K562 (cell line): ENCODE data around the gene ERLIN1. TPM values are rescaled to one million over a fixed set of nuclear protein-coding genes. Genes with fewer than 3 reads are reported as not detected.

Experiments used
- ATAC-seq: fragments of 200-7000 bp; cut with Tn5 transposase; 3 replicates; pipeline ENCODE4 v1.9.1; 2020; ENCODE audit warnings: moderate library complexity
- BruUV-seq: library from RNA; stranded (reverse); fragments of 400-500 nt; replicated peaks from 2 replicates; lab custom pipeline; 2021; lab: Mats Ljungman, UMichigan
- CTCF ChIA-PET: fragments of 300-600 bp; formaldehyde crosslinking; extraction: SDS; loops from one replicate; lab custom pipeline; 2021; ENCODE audit warnings: low intra/inter-chr PET ratio; lab: Yijun Ruan, JAX
- POLR2A ChIA-PET: fragments of 300-600, 350-650 bp; sonication (Branson Sonifier 250); formaldehyde crosslinking; extraction: SDS; loops from one replicate; lab custom pipeline; 2021; ENCODE audit warnings: antibody characterized with exemption, inconsistent platforms; lab: Yijun Ruan, JAX
- DNase-seq, 4 experiments: peaks; one replicate each; pipeline versions ENCODE4 v3.0.0 to v3.0.0-alpha.2; 2011 to 2018; ENCODE audit warnings: low spot score in 3 of 4, mixed read lengths in 3 of 4; ENCODE audit errors: extremely low read depth in 1 of 4
- FAIRE-seq: peaks from 2 replicates; lab custom pipeline; 2011; peaks lifted over from hg19 to GRCh38; lab: Jason Lieb, UNC
- H2AFZ ChIP-seq: 2 replicates; pipeline ENCODE4 v1.6.0; 2011; ENCODE audit warnings: low read depth, low read length, control low read depth, inconsistent platforms
- H3K27ac ChIP-seq: fragments of 200-600 bp; 3 replicates; pipeline ENCODE4 v1.8.0; 2011; ENCODE audit warnings: low read depth, mild to moderate bottlenecking, control low read depth, inconsistent platforms, low read length, moderate library complexity, mixed read lengths; ENCODE audit errors: extremely low read depth
- H3K27me3 ChIP-seq, 2 experiments: fragments of 300-600 bp in 1 of 2; 2 replicates in 1 of 2; 3 replicates in 1 of 2; pipeline versions ENCODE4 v1.6.0 to v1.8.0; 2011; ENCODE audit warnings: inconsistent platforms in 2 of 2, low read length in 2 of 2, mild to moderate bottlenecking in 1 of 2, mixed read lengths in 1 of 2, moderate library complexity in 1 of 2; ENCODE audit not compliant: control insufficient read depth in 2 of 2, insufficient read depth in 2 of 2
- H3K36me3 ChIP-seq: fragments of 300-600 bp; 3 replicates; pipeline ENCODE4 v1.8.0; 2011; ENCODE audit warnings: mild to moderate bottlenecking, low read length, inconsistent platforms; ENCODE audit not compliant: control insufficient read depth, insufficient read depth
- H3K4me1 ChIP-seq, 2 experiments: fragments of 200-600 bp in 1 of 2; replicated peaks in 1 of 2; 2 replicates in 1 of 2; 3 replicates in 1 of 2; pipeline versions ENCODE4 v1.5.1 to v1.8.0; 2011; ENCODE audit warnings: inconsistent platforms in 2 of 2, low read length in 2 of 2, mild to moderate bottlenecking in 1 of 2, mixed read lengths in 1 of 2, moderate library complexity in 1 of 2; ENCODE audit not compliant: control insufficient read depth in 2 of 2, insufficient read depth in 2 of 2
- H3K4me2 ChIP-seq: 2 replicates; pipeline ENCODE4 v1.6.1; 2011; ENCODE audit warnings: low read length, control low read depth, inconsistent platforms, mixed read lengths; ENCODE audit not compliant: insufficient read depth
- H3K4me3 ChIP-seq: fragments of 200-600 bp; sonication (generic), shearing (Covaris generic); 2 replicates; pipeline ENCODE4 v1.5.1; 2016; ENCODE audit warnings: control low read depth, inconsistent platforms
- H3K79me2 ChIP-seq: fragments of 200-600 bp; 3 replicates; pipeline ENCODE4 v1.8.0; 2011; ENCODE audit warnings: low read length, inconsistent platforms; ENCODE audit not compliant: control insufficient read depth, insufficient read depth
- H3K9ac ChIP-seq, 2 experiments: 2 replicates each; pipeline versions ENCODE4 v1.6.0 to v1.6.1; 2011; ENCODE audit warnings: low read depth in 2 of 2, low read length in 2 of 2, control low read depth in 1 of 2, inconsistent platforms in 1 of 2, mild to moderate bottlenecking in 1 of 2, mixed read lengths in 1 of 2; ENCODE audit not compliant: insufficient read depth in 1 of 2
- H3K9me1 ChIP-seq: one replicate; pipeline ENCODE4 v1.6.0; 2011; ENCODE audit warnings: inconsistent platforms, mild to moderate bottlenecking, low read length, moderate library complexity; ENCODE audit not compliant: control insufficient read depth, insufficient read depth
- H3K9me3 ChIP-seq: replicated peaks from 2 replicates; pipeline ENCODE4 v1.5.1; 2011; ENCODE audit warnings: low read depth, low read length, inconsistent platforms; ENCODE audit not compliant: control insufficient read depth, insufficient read depth
- H4K20me1 ChIP-seq: replicated peaks from 2 replicates; pipeline ENCODE4 v1.6.1; 2011; ENCODE audit warnings: low read length, inconsistent platforms, mixed read lengths; ENCODE audit not compliant: control insufficient read depth, insufficient read depth
- CTBP1 ChIP-seq: fragments of 450-650 bp; IDR thresholded peaks from 2 replicates; pipeline ENCODE4 v1.6.1; 2016; ENCODE audit warnings: borderline replicate concordance
- KLF6 ChIP-seq: fragments of 250-450 bp; sonication (Bioruptor Pico); IDR thresholded peaks from 2 replicates; pipeline ENCODE4 v1.4.0; 2020; ENCODE audit warnings: mild to moderate bottlenecking, moderate library complexity, borderline replicate concordance
- MYBL2 ChIP-seq, 2 experiments: fragments of 450-650 bp in 1 of 2; sonication (generic) in 1 of 2; formaldehyde crosslinking in 1 of 2; IDR thresholded peaks; 2 replicates each; pipeline versions ENCODE4 v1.6.1 to v1.8.1; 2017 to 2022; ENCODE audit warnings: borderline replicate concordance in 1 of 2, inconsistent platforms in 1 of 2, low read depth in 1 of 2, mild to moderate bottlenecking in 1 of 2, missing genetic modification reagents in 1 of 2, moderate library complexity in 1 of 2
- NCOR1 ChIP-seq: fragments of 450-650 bp; IDR thresholded peaks from 2 replicates; pipeline ENCODE4 v1.6.1; 2016; ENCODE audit warnings: mild to moderate bottlenecking, moderate library complexity
- SRSF3 ChIP-seq: fragments of 200-400 bp; formaldehyde crosslinking; IDR thresholded peaks from 2 replicates; pipeline ENCODE4 v1.6.1; 2016; ENCODE audit warnings: mild to moderate bottlenecking, low read length, moderate library complexity; ENCODE audit not compliant: insufficient read depth
- ZNF143 ChIP-seq: sonication (generic); formaldehyde crosslinking; IDR thresholded peaks from 2 replicates; pipeline ENCODE4 v1.9.0; 2022; ENCODE audit warnings: mild to moderate bottlenecking, missing genetic modification reagents
- WGBS: fragments of 100-300 bp; shearing (Covaris generic); methylation state at CpG from one replicate; pipeline ENCODE4 v1.1.6; 2016; ENCODE audit warnings: low coverage, mixed read lengths; ENCODE audit not compliant: insufficient coverage; ENCODE audit errors: missing lambda C conversion rate; 5-methylcytosine and 5-hydroxymethylcytosine counted together
- in situ Hi-C: fragments of 300-500 bp; cut with MboI; formaldehyde crosslinking; loops from 4 replicates; pipeline ENCODE4 v1.15.0; 2018; ENCODE audit warnings: inconsistent platforms, mixed read lengths
- intact Hi-C: fragments of 100-400 bp; cut with micrococcal nuclease; formaldehyde crosslinking; loops from 2 replicates; pipeline ENCODE4 v1.14.2; 2022
- polyA plus RNA-seq, 8 experiments: library from polyadenylated mRNA; depleted of rRNA in 4 of 8; stranded (reverse) in 5 of 8; unstranded in 3 of 8; fragments of >200 nt; fragmentation: Nextera tagmentation in 2 of 8; fragmentation: Illumina TruSeq in 1 of 8; extraction: Ambion mirVana in 2 of 8; extraction: Trizol in 1 of 8; gene quantifications; 2 replicates each; pipeline versions ENCODE4 v1.2.1 to v1.2.3, GENCODE V29; 2011 to 2014; ENCODE audit warnings: inconsistent platforms in 1 of 8, missing spikeins in 1 of 8
- total RNA-seq, 7 experiments: library from RNA; depleted of rRNA in 6 of 7; stranded (reverse); fragments of >200 nt in 6 of 7; fragmentation: Illumina TruSeq in 2 of 7; extraction: Trizol in 2 of 7; gene quantifications; 2 replicates each; pipeline versions ENCODE4 v1.2.1 to v1.2.3, GENCODE V29; 2011 to 2021; ENCODE audit warnings: low replicate concordance in 1 of 7
- TF ChIP-seq, protein P1 (sequence below), 2 experiments: fragments of 450-650 bp; IDR thresholded peaks; 2 replicates each; pipeline ENCODE4 v1.6.1; 2018; ENCODE audit warnings: mild to moderate bottlenecking in 2 of 2, low read depth in 1 of 2; ENCODE audit not compliant: partially characterized antibody in 2 of 2

Gene ERLIN1
- total and polyA plus RNA-seq, 9 of the 15 experiments (the other 6 are each of a cell fraction or from before 2014, with no cell fraction given): 9.8 to 26.8 (median 15.5) TPM

GRCh38 chr10:100172349-100172748, 13.5 kb downstream of the ERLIN1 start:
- Histone ChIP-seq H3K79me2 (peaks cover 3% of the 10 kb centered on the region; the same call in 2 of the 3 replicates), H3K9me3 (no peaks in the 10 kb centered on the region), H2AFZ (no peak overlapping the region), H3K27ac (no peak overlapping the region), H3K9ac (no peak overlapping the region), H3K27me3 (no peaks in the 10 kb centered on the region), H3K4me2 (no peak overlapping the region), H3K36me3 (peaks cover 74% of the 10 kb centered on the region), H3K9me1 (no peaks in the 10 kb centered on the region), H4K20me1 (no peaks in the 10 kb centered on the region), H3K4me1 (no peaks in the 10 kb centered on the region), H3K4me3 (no peak overlapping the region)
- TF ChIP-seq KLF6 (no peak), ZNF143 (CRISPR knock-in tag) (no peak), SRSF3 (no peak), CTBP1 (no peak), MYBL2 (IDR thresholded peaks at IDR 0.05; ENCODE audit: low read depth) (no peak), MYBL2 (CRISPR knock-in tag; IDR thresholded peaks at IDR 0.05; ENCODE audit: borderline replicate concordance) (no peak), NCOR1 (no peak)
- TF ChIP-seq, protein P1, sequence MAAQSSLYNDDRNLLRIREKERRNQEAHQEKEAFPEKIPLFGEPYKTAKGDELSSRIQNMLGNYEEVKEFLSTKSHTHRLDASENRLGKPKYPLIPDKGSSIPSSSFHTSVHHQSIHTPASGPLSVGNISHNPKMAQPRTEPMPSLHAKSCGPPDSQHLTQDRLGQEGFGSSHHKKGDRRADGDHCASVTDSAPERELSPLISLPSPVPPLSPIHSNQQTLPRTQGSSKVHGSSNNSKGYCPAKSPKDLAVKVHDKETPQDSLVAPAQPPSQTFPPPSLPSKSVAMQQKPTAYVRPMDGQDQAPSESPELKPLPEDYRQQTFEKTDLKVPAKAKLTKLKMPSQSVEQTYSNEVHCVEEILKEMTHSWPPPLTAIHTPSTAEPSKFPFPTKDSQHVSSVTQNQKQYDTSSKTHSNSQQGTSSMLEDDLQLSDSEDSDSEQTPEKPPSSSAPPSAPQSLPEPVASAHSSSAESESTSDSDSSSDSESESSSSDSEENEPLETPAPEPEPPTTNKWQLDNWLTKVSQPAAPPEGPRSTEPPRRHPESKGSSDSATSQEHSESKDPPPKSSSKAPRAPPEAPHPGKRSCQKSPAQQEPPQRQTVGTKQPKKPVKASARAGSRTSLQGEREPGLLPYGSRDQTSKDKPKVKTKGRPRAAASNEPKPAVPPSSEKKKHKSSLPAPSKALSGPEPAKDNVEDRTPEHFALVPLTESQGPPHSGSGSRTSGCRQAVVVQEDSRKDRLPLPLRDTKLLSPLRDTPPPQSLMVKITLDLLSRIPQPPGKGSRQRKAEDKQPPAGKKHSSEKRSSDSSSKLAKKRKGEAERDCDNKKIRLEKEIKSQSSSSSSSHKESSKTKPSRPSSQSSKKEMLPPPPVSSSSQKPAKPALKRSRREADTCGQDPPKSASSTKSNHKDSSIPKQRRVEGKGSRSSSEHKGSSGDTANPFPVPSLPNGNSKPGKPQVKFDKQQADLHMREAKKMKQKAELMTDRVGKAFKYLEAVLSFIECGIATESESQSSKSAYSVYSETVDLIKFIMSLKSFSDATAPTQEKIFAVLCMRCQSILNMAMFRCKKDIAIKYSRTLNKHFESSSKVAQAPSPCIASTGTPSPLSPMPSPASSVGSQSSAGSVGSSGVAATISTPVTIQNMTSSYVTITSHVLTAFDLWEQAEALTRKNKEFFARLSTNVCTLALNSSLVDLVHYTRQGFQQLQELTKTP (IDR thresholded peaks at IDR 0.05; ENCODE audit: low read depth in 1 of 2, partially characterized antibody in 2 of 2): peak in 1 of 2 experiments; percentile 94
- intact Hi-C loops: no loop called here
- DNase-seq: no peak
- BruUV-seq: no TSS peak
- ATAC-seq: no peak
- in situ Hi-C loops: no loop called here
- CTCF ChIA-PET: no interaction called here
- 75% methylated on average over 1 of the region's 1 CpG for WGBS
- no peak for FAIRE-seq
- POLR2A ChIA-PET: no interaction called here
